ENCODE results near the gene ARHGAP6.

The ARHGAP6 gene

GRCh38 chrX:11430271-11430670 is 235.4 kb downstream of the ARHGAP6 start:
- no peak for DNase-seq (ENCODE audit: extremely low read depth, low read depth)

GRCh38 chrX:11429538-11430085 is 236.1 kb downstream of the ARHGAP6 start:
- no peak for TF ChIP-seq CTCF (IDR thresholded peaks at IDR 0.05; ENCODE audit: low read depth, low read length)
- DNase-seq (ENCODE audit: extremely low read depth, low read depth): no peak

More at GRCh38 chrX:11430271-11430670, 235.4 kb downstream of the ARHGAP6 start:
- no peak for TF ChIP-seq CTCF (IDR thresholded peaks at IDR 0.05; ENCODE audit: low read depth, low read length)

- peak; percentile 52 for TF ChIP-seq CTCF (IDR thresholded peaks at IDR 0.05; ENCODE audit: low read depth, low read length)
- DNase-seq (ENCODE audit: extremely low read depth, low read depth): no peak
Measured at GRCh38 chrX:11427453-11428071, 238.2 kb downstream of the ARHGAP6 start.

DNA sequence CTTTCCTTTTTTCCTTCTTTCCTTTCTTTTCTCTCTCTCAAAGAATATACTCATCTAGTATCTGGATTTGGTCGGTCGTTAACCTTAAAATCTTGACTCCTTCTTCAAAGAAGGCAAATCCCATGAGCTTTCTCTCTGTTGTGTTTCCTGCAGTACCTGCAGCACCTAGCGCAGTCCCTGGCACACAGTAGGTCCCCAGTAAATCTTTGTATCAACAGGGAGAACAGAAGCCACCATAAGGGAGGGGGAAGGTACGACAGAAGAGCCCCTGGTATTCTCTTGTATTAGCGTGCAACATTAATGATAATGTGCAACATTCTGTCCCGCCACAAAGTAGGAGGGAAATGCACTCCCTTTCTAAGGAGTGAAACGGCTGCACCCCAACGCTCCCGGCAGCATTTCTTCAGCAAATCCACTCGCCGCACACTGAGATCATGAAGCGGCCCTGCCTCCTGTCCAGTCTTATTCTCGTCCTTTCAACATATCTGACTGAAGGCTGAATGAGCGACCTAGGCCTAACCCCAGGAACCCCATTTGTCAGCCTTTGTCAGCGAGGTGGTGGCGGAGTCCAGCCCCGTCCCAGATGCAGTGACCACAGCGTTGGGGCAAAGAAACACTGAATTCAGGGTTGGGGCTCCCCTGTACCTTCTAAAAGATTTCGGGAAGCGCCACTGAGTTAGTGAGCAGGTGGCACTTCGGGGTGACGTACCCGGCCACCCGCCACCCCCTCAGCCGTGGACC is 238.8 kb downstream of the ARHGAP6 start:
- no peak for DNase-seq (ENCODE audit: extremely low read depth, low read depth)

GRCh38 chrX:11424903-11425674 is 240.6 kb downstream of the ARHGAP6 start:
- TF ChIP-seq CTCF (IDR thresholded peaks at IDR 0.05; ENCODE audit: low read depth, low read length): no peak
- DNase-seq (ENCODE audit: extremely low read depth, low read depth): no peak

More for the DNA sequence above, 238.8 kb downstream of the ARHGAP6 start:
- no peak for TF ChIP-seq CTCF (IDR thresholded peaks at IDR 0.05; ENCODE audit: low read depth, low read length)

GRCh38 chrX:11423949-11424348 is 241.8 kb downstream of the ARHGAP6 start:
- TF ChIP-seq CTCF (IDR thresholded peaks at IDR 0.05; ENCODE audit: low read depth, low read length): no peak
- DNase-seq (ENCODE audit: extremely low read depth, low read depth): no peak
